ENCODE measurements around the gene DSCAM. TPM values are rescaled to one million over a fixed set of nuclear protein-coding genes. Genes with fewer than 3 reads are reported as not detected.
"Not testable (repeated sequence)": the region's sequence is repeated elsewhere in the genome, so short reads cannot be mapped to it uniquely, and the experiment has no call there.

DSCAM gene
- total RNA-seq, 2 experiments from 2014 or later: not detected

DNA sequence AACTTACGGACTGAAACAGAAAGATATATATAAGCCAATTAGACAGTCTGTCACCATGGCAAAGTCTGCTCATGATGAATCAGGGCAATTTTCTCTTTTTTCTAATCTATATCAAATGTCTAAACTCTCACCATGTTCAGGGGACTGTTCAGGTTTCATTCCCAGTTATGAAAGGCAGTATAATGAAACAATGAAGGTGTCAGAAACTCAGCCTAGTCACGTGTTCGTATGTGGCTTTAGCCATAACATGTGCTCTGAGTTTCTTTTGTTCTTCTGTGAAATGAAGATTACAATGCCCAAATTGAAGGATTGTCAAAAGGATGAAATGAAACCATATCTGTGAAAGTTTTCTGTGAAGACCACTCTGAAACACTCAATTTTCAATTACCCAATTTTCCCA lies 392.9 kb downstream of the DSCAM start:
- no peaks in the 10 kb centered on the region for H3K36me3 Mint-ChIP-seq
- no peaks in the 10 kb centered on the region for H3K27me3 Mint-ChIP-seq
- CTCF ChIA-PET: no interaction called here
- peaks cover 2% of the 10 kb centered on the region for H3K9me3 Mint-ChIP-seq
- no peak overlapping the region for H3K4me3 Mint-ChIP-seq
- DNase-seq: no peak
- no peak overlapping the region for H3K27ac Mint-ChIP-seq
- intact Hi-C loops (cut with micrococcal nuclease): no loop called here
- H3K4me1 Mint-ChIP-seq (ENCODE audit: low read depth): no peaks in the 10 kb centered on the region
- POLR2A ChIA-PET: no interaction called here

DNA sequence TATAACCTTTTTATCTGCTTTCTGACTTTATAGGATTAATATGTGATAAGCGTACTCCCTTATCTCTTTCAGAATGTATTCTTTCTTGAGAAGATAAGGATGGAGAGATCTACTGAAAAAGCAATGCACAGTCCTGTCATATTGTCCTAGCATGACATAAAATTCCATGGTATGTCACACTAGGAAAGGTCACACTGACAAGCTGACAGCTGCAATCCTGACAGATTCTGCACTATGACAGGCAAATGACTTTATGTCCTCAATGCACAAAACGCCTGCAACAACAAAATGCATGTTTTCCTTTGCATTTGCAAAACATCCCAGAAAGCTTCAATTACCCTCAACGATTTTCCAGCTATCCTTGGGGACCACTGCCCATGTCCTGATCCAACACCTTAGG lies 393.8 kb downstream of the DSCAM start:
- H3K4me1 Mint-ChIP-seq (ENCODE audit: low read depth): no peaks in the 10 kb centered on the region
- intact Hi-C loops (cut with micrococcal nuclease): no loop called here
- ChIA-PET CTCF (no interaction called here), POLR2A (no interaction called here)
- H3K9me3 Mint-ChIP-seq: peaks cover 2% of the 10 kb centered on the region
- no peak for DNase-seq
- no peaks in the 10 kb centered on the region for H3K36me3 Mint-ChIP-seq
- no peaks in the 10 kb centered on the region for H3K27me3 Mint-ChIP-seq
- H3K27ac Mint-ChIP-seq: no peak overlapping the region
- no peak overlapping the region for H3K4me3 Mint-ChIP-seq

DNA sequence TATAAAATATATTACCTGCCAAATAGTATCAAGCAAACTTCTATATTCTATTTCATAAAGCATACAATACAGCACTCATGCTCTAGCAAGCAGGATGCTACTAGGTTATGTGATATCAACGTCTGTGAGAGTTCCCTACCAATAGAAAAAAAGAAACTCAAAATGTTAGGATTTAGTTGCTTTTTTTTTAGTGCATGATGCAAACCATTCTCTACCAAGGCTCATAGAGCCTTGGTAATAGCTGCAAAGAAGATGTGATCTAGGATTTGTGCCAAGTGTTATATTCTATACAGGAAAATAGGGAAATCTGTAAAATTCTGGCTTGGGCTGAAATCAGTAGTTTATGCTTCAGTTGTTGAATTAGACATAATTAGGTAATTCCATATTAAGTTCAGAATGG lies 394.4 kb downstream of the DSCAM start:
- Mint-ChIP-seq H3K4me1 (ENCODE audit: low read depth) (no peaks in the 10 kb centered on the region), H3K9me3 (peaks cover 3% of the 10 kb centered on the region), H3K36me3 (no peaks in the 10 kb centered on the region), H3K27me3 (no peaks in the 10 kb centered on the region), H3K4me3 (no peak overlapping the region), H3K27ac (no peak overlapping the region)
- POLR2A ChIA-PET: no interaction called here
- CTCF ChIA-PET: no interaction called here
- intact Hi-C loops (cut with micrococcal nuclease): no loop called here
- DNase-seq: no peak

DNA sequence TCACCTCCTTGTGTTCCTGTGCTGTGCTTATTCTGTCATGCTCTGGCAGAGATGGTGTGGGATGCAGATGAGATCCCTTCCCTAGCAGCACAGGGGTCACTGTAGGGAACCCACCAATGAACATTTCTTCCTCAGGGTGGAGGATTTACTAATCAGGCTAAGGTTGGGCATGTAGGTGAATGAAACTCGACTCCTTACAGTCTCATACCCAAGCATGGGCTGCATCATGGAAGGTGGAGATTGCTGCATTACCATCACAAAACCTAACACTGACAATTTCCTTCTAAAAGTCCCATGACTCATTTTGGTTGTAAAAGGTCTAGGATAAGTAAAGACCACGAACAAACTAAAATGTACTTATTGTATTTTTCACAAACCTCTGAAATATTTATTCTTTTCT lies 399.9 kb downstream of the DSCAM start:
- intact Hi-C loops (cut with micrococcal nuclease): no loop called here
- peaks cover 11% of the 10 kb centered on the region for H3K9me3 Mint-ChIP-seq
- H3K4me1 Mint-ChIP-seq (ENCODE audit: low read depth): no peaks in the 10 kb centered on the region
- no peaks in the 10 kb centered on the region for H3K36me3 Mint-ChIP-seq
- H3K27ac Mint-ChIP-seq: no peak overlapping the region
- H3K27me3 Mint-ChIP-seq: no peaks in the 10 kb centered on the region
- POLR2A ChIA-PET: no interaction called here
- CTCF ChIA-PET: no interaction called here
- no peak overlapping the region for H3K4me3 Mint-ChIP-seq
- no peak for DNase-seq

DNA sequence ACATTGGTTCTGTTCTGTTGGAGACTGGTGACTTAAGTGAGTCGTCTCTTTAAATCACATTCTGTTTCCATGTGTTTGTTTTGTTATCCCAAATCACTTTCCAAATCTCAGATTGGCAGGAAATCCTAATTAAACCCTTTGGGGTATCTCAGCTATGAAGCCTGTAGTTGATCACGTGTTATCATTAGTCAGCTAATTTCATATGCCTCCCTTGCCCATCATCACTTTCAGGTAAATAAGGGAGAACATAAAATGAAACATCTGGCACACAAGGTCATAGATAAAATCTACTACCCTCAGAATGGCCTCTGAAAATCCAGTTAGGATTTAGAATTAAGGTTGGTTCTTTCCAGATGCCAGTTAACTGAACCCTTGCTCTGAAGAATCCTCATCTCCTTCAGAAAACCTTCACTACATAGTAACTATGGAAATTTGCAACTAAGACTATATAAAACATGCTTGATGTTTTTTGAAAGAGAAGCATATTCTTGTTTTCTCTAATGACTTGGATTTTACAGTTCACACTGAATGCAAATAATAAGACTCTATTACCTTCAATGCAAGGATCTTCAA lies 401.5 kb downstream of the DSCAM start:
- POLR2A ChIA-PET: no interaction called here
- no peaks in the 10 kb centered on the region for H3K4me1 Mint-ChIP-seq (ENCODE audit: low read depth)
- H3K36me3 Mint-ChIP-seq: no peaks in the 10 kb centered on the region
- H3K27ac Mint-ChIP-seq: no peak overlapping the region
- H3K27me3 Mint-ChIP-seq: no peaks in the 10 kb centered on the region
- H3K9me3 Mint-ChIP-seq: peaks cover 11% of the 10 kb centered on the region
- no peak overlapping the region for H3K4me3 Mint-ChIP-seq
- CTCF ChIA-PET: no interaction called here
- intact Hi-C loops (cut with micrococcal nuclease): no loop called here
- no peak for DNase-seq

DNA sequence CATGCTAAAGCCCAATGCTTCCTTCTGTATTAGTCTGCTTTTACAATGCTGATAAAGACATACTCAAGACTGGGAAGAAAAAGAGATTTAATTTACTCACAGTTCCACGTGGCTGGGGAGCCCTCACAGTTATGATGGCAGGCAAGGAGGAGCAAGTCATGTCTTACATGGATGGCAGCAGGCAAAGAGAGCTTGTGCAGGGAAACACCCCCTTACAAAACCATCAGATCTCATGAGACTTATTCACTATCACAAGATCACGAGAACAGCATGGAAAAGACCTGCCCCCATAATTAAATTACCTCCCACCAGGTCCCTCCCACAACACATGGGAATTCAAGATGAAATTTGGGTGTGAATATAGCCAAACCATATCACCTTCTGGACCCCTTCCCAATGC lies 407.4 kb downstream of the DSCAM start:
- CTCF ChIA-PET; POLR2A ChIA-PET; H3K4me3 Mint-ChIP-seq; H3K4me1 Mint-ChIP-seq (ENCODE audit: low read depth); H3K27me3 Mint-ChIP-seq; DNase-seq; H3K27ac Mint-ChIP-seq; intact Hi-C loops (cut with micrococcal nuclease); H3K36me3 Mint-ChIP-seq: not testable (repeated sequence)
- H3K9me3 Mint-ChIP-seq: peaks cover 18% of the 10 kb centered on the region

DNA sequence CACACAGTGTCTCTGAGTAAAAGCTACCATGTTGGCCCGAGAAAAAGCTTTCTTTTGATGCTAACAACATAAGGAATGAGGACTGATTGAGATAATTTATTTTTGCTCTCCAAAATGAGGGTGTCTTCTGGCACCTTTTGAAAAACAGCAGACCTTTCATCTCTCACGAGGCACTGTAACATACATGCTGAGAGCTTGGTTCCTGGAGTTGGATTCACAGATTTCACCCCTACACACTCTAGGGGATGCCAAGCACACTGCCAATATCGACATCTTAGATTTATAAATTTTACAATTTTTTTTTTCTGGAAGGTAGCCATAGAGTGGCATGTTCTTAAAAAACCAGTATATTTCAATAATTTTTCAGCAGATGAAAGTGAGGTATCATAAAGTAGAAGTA lies 408.3 kb downstream of the DSCAM start:
- Mint-ChIP-seq H3K4me3 (no peak overlapping the region), H3K9me3 (peaks cover 12% of the 10 kb centered on the region), H3K36me3 (no peaks in the 10 kb centered on the region), H3K4me1 (ENCODE audit: low read depth) (no peaks in the 10 kb centered on the region), H3K27ac (no peak overlapping the region), H3K27me3 (no peaks in the 10 kb centered on the region)
- ChIA-PET CTCF (no interaction called here), POLR2A (no interaction called here)
- DNase-seq: no peak
- intact Hi-C loops (cut with micrococcal nuclease): no loop called here

DNA sequence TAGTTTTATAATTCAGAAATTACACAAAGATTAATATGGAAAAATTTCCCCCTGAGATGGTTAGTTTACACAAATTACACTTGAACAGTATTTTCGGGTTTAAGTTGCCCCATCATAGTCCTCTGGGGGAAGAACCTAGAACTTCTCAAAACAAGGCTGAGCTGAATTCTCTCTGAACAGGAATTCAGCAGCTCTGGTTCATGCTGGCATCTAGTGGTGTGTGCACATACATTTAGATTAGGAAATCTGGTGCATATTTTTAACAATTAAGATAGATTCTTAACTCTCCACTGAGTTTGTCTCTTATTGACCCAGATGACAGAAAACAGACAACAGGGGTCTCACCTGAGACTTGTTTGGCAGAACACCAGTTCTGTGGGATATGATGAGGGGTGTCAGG lies 410.7 kb downstream of the DSCAM start:
- H3K4me3 Mint-ChIP-seq: no peak overlapping the region
- POLR2A ChIA-PET: no interaction called here
- no peak for DNase-seq
- CTCF ChIA-PET: no interaction called here
- no peaks in the 10 kb centered on the region for H3K4me1 Mint-ChIP-seq (ENCODE audit: low read depth)
- H3K27ac Mint-ChIP-seq: no peak overlapping the region
- intact Hi-C loops (cut with micrococcal nuclease): no loop called here
- peaks cover 10% of the 10 kb centered on the region for H3K9me3 Mint-ChIP-seq
- no peaks in the 10 kb centered on the region for H3K27me3 Mint-ChIP-seq
- no peaks in the 10 kb centered on the region for H3K36me3 Mint-ChIP-seq

DNA sequence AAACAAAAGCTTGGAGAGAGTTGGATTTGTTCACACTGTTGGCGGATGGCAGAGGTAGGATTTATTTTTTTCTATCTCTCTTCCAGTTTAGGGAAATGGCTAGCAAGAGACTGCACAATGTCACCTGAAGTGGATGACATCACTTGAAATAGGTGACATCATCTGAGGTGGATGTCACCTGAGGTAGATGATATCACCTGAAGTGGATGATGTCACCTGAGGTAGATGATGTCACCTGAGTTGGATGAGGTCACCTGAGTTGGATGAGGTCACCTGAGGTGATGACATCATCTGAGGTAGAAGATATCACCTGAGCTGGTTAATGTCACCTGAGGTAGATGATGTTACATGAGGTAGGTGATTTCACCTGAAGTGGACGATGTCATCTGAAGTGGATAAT lies 413.4 kb downstream of the DSCAM start:
- Mint-ChIP-seq H3K27ac (no peak overlapping the region), H3K27me3 (no peaks in the 10 kb centered on the region), H3K4me3 (no peak overlapping the region), H3K9me3 (peaks cover 9% of the 10 kb centered on the region), H3K36me3 (no peaks in the 10 kb centered on the region), H3K4me1 (ENCODE audit: low read depth) (no peaks in the 10 kb centered on the region)
- POLR2A ChIA-PET: no interaction called here
- CTCF ChIA-PET: no interaction called here
- no peak for DNase-seq
- intact Hi-C loops (cut with micrococcal nuclease): no loop called here

DNA sequence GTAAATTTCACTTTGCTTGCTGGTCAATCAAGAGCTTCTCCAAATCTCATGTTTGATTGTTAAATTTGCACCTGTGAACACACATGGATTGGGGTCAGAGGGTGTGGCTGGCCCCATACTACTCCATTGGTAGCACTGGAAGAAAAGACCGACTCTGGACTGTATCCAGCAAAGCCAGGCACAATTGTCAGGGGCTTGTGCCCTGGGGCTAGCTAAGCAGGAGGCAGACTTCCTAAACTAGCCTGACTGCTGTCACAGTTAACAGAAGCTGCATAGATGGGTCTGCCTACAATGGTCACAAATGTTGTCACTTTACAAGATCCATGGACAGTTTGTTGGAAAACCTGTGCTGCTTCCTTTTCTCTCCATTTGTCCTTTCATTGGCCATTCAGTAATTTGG lies 421.0 kb downstream of the DSCAM start:
- DNase-seq: no peak
- H3K4me1 Mint-ChIP-seq (ENCODE audit: low read depth): no peaks in the 10 kb centered on the region
- H3K4me3 Mint-ChIP-seq: no peak overlapping the region
- peaks cover 6% of the 10 kb centered on the region for H3K9me3 Mint-ChIP-seq
- ChIA-PET CTCF (no interaction called here), POLR2A (no interaction called here)
- H3K27me3 Mint-ChIP-seq: no peaks in the 10 kb centered on the region
- H3K36me3 Mint-ChIP-seq: no peaks in the 10 kb centered on the region
- H3K27ac Mint-ChIP-seq: no peak overlapping the region
- intact Hi-C loops (cut with micrococcal nuclease): no loop called here

DNA sequence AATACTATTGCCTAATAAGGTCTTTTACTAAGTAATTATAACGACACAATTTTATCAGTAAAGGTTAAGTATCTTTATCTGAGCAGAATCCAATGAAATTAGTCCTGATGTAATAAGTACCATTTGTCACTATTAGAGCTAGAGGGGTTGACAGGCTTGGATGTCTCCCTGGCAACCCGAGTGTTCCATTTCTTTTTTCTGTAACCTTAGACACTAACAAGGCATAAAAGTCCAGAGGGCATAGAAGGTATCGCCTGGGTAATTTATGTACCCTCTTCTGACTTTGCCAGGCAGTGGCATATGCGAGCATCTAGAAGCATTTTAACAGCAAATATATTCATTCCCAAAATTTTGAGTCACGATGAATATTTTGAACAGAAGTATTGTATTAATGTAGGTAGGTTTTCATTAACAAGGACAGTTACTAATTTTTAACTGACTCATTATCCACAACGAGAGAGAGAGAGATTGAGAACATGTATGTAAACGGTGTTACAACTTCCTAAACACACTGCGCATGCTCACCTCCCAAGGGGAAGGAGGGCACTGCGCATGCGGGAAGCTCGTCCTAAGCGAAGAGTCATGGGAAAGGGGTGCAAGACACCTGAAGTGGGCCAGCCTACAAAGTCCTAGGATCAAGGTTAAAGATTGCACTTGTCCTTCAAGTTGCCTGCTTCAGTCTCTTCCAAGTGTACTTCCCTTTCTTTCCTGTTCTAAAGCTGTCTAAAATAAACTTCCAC lies 423.9 kb downstream of the DSCAM start:
- ChIA-PET POLR2A (no interaction called here), CTCF (no interaction called here)
- no peaks in the 10 kb centered on the region for H3K4me1 Mint-ChIP-seq (ENCODE audit: low read depth)
- H3K27me3 Mint-ChIP-seq: no peaks in the 10 kb centered on the region
- intact Hi-C loops (cut with micrococcal nuclease): no loop called here
- peaks cover 16% of the 10 kb centered on the region for H3K9me3 Mint-ChIP-seq
- H3K4me3 Mint-ChIP-seq: no peak overlapping the region
- peaks cover 1% of the 10 kb centered on the region for H3K36me3 Mint-ChIP-seq
- DNase-seq: no peak
- H3K27ac Mint-ChIP-seq: no peak overlapping the region

DNA sequence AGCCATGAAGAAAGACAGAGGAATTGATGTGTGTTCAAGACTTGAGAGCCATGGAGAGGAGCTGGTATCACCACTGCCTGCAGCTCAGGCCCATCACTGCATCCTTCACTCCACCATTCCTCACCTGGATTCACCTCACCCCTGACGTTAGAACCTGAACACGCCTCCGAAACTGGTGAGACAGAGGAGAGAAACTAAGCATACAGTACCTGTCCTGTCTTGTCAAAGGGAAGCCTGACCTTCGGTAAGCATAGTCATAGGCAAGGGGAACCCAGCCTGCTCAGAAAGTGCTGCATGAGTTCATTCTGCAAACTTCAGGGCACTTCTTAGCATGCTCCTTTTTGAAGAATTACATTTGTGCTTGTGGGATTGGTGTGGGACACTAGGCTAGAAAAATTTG lies 425.8 kb downstream of the DSCAM start:
- peaks cover 17% of the 10 kb centered on the region for H3K9me3 Mint-ChIP-seq
- POLR2A ChIA-PET: no interaction called here
- no peak overlapping the region for H3K4me3 Mint-ChIP-seq
- H3K36me3 Mint-ChIP-seq: peaks cover 1% of the 10 kb centered on the region
- H3K4me1 Mint-ChIP-seq (ENCODE audit: low read depth): no peaks in the 10 kb centered on the region
- DNase-seq: no peak
- intact Hi-C loops (cut with micrococcal nuclease): no loop called here
- no peaks in the 10 kb centered on the region for H3K27me3 Mint-ChIP-seq
- CTCF ChIA-PET: no interaction called here
- H3K27ac Mint-ChIP-seq: no peak overlapping the region

DNA sequence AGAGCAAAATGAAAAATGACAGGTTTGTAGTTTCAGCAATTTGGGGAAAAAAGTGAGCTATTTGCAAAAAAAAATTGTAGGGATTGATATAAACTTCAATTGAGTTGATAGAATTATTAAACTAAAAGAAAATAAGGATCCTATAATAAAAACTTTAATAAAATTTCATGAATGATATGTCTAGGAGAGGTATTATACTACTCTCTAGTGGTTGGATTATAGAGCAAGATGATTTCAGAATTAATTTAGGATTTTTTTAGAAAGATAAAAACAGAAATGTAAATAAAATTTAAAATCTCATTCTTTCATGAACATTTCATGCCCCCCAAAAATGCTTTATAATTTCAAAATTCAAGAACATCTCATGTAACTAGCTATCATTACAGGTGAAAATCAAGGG lies 430.4 kb downstream of the DSCAM start:
- CTCF ChIA-PET: no interaction called here
- no peak overlapping the region for H3K27ac Mint-ChIP-seq

More for the DNA sequence above, 430.4 kb downstream of the DSCAM start:
- Mint-ChIP-seq H3K9me3 (peaks cover 23% of the 10 kb centered on the region), H3K36me3 (peaks cover 1% of the 10 kb centered on the region), H3K4me1 (ENCODE audit: low read depth) (no peaks in the 10 kb centered on the region), H3K4me3 (no peak overlapping the region), H3K27me3 (no peaks in the 10 kb centered on the region)
- DNase-seq: no peak
- POLR2A ChIA-PET: no interaction called here
- intact Hi-C loops (cut with micrococcal nuclease): no loop called here

Data from activated CD4-positive, alpha-beta memory T cell treated with anti-CD3 and anti-CD28 coated beads for 36 hours (primary cell).